MM.1S (cell line): ENCODE results near the gene ZNF217.
"Not testable (repeated sequence)": the region's sequence is repeated elsewhere in the genome, so short reads cannot be mapped to it uniquely, and the experiment has no call there.

Experiments
- CTCF ChIP-seq: fragments of 300-600 bp; sonication (generic); IDR thresholded peaks from 2 replicates; pipeline ENCODE4 v1.5.1; 2016; ENCODE audit warnings: antibody characterized with exemption, low read length, mixed read lengths
- EZH2 ChIP-seq: fragments of 300-600 bp; sonication (generic); optimal IDR thresholded peaks from 2 replicates; pipeline ENCODE3; 2017; ENCODE audit warnings: low read depth, mild to moderate bottlenecking, antibody characterized with exemption, low read length, mixed read lengths

- TF ChIP-seq CTCF, EZH2: not testable (repeated sequence)
Measured at GRCh38 chr20:53521421-53521820, 72.2 kb downstream of the ZNF217 start.
